GM21723 (cell line): ENCODE measurements around the gene ATP23.

Source experiments
- ATAC-seq: cut with Tn5 transposase; IDR thresholded peaks from one replicate; pipeline ENCODE4 v1.9.1; 2021; ENCODE audit warnings: mild to moderate bottlenecking, moderate library complexity; ENCODE audit not compliant: unreplicated experiment

The ATP23 gene, protein sequence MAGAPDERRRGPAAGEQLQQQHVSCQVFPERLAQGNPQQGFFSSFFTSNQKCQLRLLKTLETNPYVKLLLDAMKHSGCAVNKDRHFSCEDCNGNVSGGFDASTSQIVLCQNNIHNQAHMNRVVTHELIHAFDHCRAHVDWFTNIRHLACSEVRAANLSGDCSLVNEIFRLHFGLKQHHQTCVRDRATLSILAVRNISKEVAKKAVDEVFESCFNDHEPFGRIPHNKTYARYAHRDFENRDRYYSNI

DNA sequence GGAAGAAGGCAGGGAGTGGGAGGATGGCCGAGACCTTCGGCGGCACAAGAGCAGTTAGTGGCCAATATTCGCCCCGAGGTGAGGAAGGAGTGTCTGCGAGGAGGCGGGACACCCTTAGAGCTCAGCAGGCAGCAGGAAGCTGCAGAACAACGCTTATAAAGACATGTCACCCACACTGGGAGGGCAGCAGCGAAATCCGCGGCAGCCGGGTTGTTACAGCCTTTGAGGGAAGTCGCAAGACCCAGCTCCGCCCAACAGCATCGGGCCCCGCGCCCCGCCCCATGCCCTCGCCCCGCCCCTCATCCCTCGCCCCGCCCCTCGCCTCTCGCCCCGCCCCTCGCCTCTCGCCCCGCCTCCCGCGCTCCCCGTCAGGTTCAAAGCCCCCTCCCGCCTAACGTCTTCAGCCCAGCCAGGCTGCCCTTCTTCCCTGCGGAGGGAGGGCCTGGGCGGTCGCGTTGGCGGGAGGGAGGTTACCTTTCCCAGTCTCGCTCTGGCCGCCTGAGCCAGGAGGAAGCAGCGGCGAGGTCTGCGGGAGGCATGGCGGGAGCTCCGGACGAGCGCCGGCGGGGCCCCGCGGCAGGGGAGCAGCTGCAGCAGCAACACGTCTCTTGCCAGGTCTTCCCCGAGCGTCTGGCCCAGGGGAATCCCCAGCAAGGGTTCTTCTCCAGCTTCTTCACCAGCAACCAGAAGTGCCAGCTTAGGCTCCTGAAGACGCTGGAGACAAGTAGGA lies at the start of gene ATP23:
Gene ATP23, plus strand, starts transcription at position 403 of the 730 bp plus-strand sequence. Its CDS starts 135 bp downstream, at position 538.
- peak; percentile 86 for ATAC-seq

DNA sequence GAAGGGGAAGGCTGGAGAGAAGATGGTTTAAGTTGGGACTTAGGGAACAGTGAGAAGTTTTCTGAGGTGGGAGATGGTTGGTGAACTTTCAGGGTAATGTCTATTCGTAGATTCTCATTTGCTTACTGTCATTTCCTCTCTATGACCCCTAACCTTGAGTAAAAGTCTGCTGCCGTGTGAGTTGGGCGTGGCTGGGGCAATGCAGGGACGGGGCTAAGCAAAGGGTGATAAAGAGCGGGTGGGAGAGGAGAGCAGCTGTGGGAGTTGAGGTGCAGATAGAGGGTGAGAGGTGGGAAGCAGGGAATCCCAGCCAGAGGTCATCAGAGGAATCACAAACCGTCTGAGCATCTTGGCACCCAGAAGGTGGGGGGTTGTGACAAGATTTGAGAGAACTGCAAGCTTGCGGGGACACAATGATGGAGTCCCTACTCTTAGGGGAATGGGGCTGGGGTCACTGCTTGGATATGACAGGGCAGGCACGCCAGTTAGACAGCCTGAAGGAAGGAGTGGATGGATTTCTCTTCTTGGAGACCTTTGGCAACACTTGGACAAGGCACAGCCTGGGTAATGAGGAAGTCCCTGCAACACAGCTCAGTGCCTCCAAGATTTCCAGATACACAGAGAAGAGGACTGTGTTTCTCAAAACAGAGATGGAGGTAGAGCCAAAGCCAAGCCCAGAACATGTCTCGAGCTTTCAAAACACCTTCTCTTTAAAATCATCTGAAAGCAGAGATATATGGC lies 49.0 kb upstream of the ATP23 start:
- ATAC-seq, result no peak

DNA sequence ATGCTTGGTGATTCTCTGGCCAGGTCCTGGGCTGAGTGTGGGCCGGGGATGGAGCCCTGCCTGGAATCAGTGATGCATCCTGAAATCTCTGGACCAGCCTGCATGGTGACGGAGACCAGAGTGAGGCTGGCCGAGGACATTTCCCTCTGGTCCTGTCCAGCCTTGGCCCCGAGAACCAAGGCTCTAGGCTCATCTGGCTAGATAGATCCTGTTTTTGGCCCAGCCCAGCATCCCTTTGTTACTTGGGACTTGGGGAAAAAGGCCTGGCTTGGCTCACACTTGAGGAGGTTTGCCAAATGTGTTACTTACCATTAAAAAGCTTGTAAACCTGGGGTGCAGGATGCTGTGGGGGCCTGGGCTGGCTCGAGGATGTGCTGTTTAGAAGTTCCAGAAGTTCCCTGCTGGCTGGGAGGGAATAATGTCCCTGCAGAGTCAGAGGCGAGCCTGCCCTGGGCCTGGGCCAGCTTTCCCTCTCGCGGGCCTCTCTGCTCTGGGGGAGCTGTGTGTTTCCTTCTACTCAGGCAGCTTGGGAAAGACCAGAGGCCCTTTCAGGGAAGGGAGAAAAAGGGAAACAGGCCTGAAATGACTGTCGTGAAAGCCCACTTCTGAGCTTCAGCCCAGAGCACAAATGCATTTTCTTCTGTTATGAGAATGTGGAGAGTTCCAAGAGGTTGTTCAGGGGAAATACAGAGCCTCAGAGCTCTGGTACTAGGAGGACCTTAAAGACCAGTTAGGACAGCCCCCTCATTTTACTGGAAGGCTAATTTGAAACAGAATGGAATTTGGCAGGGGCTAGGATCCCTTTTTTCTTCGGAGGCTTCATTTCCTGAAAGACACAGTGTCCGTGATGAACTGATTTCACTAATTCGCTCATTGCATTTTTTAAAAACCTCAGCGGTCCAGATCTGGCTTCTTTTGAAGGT lies 47.7 kb upstream of the ATP23 start:
- ATAC-seq, result no peak

DNA sequence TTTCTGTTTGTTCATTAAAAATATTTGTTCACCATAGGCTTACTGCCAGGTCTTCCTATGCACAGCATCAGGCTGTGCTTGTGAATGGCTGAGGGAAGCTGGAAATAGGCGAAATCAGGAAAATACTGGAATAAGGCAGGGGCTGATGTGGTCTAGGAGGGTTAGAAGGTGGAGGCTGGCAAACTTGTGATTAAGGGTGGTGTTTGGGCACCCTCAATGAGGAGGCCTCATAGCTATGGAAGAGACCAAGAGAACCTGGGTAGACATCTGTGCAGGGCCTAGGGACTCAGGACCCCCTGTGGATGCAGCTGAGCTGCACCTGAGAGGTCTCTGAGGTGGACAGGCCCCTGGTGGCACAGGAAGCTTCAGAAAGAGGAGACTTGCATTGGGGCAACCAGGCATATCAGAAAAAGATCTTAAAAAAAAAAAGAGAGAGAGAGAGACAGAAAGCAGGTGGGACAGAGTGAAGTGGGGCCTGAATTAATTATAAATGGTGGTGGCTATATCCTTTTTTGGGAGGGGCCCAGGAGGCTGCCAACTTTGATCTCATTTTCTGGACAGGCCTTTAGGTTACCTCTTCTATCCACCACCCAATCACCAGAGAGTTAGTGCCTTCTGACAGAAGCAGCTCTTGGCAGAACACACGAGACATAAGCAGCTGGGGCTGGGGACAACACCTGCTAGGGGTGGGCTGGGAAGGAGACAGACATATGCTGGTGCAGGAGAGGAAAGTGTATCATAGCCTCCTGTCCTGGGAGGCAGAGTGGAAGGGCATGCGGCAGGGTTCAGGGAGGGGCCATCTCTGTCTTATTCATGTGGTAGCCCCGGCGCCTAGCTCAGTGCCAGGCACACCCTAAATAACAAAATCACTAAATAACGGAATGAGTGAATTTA lies 46.7 kb upstream of the ATP23 start:
- ATAC-seq, result no peak

DNA sequence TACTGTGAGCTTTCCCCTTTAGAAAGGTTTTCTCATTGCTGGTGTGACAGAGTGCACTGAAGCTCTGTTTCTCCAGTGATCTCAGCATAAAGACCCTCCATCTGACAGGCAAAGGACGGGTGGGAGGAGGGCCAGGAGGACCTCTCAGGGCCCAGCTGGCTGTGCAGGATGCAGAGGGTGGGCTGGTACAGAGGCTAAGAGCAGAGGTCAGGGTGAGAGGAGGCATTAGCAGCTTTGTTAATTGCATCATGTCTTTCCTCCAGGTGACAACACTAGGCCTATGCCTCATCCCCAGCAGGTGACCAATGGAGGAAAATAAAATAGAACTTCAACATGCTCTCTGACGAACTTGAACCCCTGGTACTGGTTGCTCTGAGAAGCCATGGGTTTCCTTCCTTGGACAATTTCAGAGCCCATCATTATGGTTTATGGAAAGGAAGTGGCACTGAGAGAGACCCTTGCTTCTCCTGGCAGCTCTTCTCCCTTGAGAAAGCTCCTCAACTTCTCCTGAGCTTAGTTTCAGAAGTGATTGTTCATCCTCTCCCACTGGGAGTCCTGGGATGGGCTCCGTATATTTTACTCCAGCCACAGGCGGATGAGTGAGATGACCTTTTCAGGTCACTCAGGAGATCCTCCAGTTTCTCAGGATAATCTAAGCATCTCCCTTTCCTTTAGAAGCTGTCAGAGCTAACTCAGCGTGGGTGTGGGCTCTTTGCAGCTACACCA lies 45.8 kb upstream of the ATP23 start:
- ATAC-seq, result no peak

DNA sequence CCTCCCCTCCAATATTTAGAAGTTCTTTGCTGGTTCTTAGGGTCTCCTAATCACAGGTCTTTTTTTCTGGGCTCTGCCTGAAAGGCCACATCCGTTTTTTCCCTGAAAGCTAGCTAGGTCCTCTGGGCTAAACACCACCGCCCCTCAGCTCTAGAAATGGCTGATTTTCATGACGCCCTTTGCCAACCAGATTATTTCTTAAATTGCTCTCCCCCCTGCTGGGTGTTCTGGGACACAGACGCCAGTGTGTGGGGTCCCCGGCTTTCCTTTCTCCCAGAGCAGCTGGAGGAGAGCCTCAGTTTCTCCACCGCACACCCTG lies 45.3 kb upstream of the ATP23 start:
- no peak for ATAC-seq

DNA sequence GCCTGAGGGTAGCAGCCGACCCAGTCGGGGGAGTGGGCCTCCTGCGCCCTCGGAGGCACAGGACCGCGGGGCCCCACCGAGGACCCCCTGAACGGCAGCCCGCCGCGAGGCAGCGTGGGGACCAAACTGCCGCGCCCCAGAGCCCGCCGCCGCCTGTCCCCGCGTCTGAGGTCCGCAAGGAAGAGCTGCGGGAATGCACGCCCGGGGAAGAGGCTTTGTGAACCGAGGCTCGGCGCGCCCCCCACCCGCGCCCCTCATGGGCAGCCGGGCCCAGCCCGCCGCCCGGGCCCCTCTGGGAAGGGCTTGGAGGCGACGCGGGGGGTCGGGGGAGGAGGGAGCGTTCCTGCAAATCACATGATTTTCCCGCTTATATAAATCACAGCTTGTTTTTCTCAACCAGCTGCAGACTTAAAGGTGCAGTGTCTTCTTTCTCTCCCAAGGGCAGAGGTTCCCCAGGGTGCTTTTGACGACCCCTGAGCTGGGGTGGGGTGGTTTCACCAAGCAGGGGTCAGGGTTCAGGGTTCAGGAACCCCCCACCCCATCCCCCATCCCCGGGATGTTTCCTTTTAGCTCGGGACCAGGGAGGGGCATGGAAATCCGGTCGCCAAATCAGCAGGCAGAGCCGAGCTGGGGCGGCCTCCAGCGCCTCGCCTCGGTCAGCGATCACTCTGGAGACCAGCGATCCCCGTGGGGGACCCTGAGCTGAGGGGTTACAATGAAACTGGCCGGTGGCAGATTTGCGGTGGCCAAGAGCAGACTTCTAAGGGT lies 44.7 kb upstream of the ATP23 start:
- no peak for ATAC-seq

DNA sequence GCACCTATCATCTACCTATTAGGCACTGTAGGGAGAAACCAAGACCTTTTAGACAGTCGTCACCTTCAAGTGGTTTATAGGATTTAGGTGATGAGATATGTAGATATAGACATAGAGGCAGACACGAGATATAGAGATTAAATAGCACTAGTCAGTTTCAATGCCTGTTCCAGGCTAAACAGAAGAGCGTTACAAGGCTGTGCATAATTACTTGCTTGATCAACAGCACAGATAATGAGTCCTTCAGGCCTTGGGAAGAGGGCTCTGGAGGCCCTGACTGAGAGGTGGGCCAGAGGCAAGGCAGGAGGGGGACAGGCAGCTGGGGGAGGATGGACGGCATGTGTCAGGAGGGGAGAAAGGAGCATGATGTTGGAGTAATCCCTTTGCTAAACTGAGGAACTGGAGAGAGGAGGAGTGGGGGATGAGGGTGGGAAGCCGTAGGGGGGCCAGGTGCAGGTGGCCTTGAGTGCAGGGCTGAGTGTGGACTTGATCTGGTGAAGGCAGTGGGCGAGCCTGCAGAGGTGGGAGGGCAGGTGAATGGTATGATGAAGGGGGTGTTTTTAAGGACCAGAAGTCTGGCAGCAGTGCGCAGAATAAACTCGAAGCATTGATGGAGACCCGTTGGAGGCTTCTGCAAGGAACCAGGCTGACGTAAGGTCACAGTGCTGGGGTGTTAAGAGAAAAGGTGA lies 43.9 kb upstream of the ATP23 start:
- no peak for ATAC-seq

DNA sequence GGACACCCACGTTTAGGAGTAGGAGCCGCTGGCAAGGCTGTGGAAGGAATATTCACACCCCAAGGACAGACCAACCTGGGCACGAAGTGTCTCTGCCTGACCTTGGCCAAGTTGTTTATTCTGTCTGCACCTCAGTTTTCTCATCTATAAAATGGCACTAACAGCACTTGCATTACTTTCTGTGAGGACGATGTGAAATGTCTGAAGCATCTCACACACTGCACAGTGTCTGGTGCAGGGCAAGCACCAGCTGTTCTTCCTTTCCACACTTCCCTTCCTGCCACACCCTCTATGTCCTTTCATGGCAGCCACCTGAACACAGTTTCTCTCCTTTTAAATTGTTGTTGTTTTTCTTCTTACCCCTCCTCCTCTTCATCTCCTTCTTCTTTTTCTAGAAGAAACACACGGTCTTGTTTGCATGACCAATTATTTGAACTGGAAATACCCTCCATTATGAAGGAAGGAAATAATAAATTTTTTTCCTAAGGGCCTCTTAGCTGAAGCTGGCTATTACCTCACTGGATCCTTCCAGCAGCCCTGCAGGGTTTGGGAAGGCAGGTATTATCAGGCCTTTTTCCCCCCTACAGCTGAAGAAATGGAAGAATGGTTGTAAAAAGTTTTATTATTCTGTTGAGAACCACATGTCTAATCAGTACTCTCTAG lies 42.9 kb upstream of the ATP23 start:
- peak; percentile 28 for ATAC-seq

DNA sequence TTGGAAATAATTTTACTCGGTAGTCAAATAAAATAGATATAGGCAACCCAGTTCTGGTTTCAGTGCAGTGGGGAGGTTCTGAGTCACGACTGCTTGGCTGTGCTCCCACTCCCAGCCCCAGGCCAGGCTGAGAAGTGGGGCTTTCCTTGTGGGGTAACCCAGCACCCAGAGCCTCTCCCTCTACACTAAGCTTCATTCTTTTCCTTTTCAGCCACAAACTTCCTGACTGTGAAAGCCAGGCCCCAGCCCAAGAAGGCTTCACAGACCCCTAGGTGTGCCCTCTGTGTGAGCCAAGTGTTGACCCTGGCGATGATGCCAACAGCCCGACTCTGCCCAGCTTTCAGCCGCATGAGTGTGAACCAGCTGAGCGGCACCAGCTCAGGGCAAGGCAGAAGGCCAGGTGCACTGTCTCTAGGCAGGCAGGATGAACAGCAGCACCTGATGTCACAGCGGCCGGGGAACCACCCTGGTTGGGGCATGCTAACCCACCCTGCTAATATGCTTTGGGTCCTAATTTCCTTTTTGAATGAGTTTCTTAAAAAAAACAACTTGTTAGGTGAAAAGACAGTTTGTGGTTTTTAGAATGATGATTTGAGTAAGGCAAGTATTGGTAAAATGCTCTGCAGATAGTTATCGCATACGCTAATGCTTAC lies 42.2 kb upstream of the ATP23 start:
- peak; percentile 90 for ATAC-seq

DNA sequence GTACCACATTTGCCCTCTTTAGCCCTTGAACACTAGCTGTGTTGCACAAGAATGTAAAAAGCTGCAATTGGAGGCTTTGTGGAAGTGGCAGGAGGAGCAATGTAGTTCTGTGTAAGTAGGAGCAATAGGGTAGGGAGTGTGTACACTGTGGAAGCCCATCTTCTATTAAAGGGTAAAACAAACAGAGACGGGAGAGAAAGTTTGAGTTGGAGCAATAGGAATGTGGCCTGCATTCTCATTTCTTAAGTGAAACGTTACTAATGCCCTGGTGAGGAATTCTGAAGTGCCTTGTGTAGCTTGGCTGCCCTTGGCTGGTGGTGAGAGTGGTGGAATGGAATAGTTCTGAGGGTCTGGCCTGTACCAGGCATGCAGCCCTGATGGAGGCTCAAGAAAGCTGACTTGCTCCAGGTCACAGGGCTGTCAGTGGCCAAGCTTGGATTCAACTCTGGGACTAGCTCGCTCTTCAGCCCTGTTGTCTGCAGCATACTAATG lies 38.8 kb upstream of the ATP23 start:
- ATAC-seq, result no peak

DNA sequence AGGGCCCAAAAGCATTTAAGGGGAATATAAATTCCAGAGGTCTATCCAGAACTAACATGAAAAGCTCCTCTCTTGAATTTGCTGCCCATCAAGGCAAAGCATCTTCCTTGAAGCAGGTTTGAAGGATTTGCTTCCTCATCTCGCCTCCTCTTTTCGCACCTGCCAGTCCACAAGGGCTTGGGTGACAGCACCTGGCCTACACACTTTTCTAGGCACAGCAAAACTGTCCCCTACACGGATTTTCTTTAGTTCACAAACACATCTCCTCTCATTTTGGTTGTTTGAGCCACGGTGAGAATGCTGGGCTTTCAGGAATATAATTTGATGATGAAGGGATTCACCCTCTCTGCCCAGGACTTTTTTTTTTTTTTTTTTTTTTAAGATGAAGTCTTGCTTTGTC lies 36.9 kb upstream of the ATP23 start:
- ATAC-seq, result no peak

DNA sequence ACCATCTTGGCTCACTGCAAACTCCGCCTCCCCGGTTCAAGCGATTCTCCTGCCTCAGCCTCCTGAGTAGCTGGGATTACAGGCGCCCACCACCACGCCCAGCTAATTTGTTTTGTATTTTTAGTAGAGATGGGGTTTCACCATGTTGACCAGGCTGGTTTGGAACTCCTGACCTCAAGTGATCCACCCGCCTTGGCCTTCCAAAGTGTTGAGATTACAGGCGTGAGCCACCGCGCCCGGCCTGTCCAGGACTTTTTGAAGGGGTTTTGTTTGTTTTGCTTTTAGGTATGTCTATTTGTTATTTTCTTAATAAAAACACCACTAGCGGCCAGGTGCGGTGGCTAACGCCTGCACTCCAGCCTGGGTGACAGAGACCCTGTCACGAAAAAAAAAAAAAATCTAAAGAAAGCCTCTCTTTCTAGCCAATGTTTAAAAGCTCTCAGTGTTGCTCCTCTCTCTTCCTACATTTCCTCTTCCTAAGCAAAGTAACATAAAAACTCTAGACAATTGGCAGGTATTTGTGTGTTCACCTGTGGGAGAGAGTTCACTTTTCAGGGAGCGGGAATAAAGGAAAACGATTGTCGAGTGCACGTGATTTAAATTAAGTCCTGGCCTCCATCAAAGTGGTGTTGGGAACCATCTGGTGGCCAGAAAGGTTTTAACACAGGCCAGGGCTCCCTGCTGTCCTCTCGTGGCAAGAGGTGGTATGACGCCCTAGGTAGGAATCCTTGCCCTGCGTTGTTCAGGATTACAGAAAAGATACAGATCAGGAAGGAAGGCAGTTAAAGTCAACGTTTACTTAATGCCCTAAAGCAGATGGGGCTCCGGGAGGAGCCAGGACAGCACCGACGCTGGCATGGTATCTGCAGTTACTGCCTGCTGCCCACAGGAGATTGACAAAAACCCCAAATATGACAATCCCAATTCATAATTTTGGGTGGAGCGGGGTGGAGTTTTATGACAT lies 36.2 kb upstream of the ATP23 start:
- ATAC-seq, result peak; percentile 95

DNA sequence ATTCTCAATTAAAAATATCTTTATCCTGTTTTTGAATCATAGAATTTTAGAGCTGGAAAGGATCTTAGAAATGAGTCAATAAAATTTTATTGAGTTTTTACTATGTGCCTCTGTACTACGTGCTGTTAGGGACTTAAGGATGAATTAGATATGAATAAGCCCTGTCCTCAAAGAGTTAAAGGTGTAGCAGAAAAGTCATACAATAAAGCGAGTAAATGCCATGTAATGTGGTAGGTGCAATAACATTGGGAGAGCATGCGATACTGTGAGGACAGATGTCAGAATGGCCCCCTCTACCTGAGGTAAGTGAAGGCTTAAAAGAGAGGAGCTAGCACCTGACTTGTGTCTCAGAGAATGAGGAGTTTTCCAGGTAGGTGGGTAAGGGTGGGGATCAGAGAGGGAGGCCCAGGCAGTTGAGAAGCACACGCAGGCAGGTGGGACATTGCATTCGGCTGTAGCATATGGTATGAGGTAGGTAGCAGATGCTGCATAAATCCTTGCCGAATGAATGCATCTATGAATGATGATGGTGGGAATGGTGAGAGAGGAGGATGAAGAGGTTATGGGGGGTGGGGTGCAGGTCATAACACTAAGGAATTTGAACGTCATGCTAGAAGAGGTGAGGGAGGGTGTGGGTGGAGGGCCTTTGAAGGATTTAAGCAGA lies 35.4 kb upstream of the ATP23 start:
- ATAC-seq, result no peak

DNA sequence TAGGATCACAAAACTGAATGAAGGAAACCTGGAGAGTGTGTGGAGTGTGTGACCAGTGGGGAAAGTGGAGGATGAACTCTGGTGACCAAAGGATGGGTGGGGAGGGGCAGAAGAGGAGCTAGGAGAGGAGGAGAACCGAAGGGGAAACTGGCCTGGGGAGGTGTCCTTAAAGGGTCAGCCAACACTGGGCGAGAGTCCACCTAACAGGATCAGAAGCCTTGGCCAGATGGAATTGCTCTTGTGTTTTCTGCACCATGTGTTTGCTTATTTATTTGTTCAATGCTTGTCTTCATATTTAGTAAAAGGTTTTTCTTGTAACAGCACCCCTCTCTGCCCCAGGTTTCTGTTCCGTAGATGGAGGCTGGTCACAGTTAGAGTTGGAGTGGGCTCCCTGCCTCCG lies 34.5 kb upstream of the ATP23 start:
- ATAC-seq, result no peak
